ENCODE results near the gene KNTC1.
"Not testable (repeated sequence)": the region's sequence is repeated elsewhere in the genome, so short reads cannot be mapped to it uniquely, and the experiment has no call there.

KNTC1 gene

GRCh38 chr12:122513028-122513427, 14.0 kb upstream of the KNTC1 start:
- H3K36me3 ChIP-seq (ENCODE audit: insufficient read depth, low read length) = peaks cover 87% of the 10 kb centered on the region
- H3K4me3 ChIP-seq (ENCODE audit: low read depth, low read length); H3K4me1 ChIP-seq (ENCODE audit: control insufficient read depth, insufficient read depth, low read length, unreplicated experiment): not testable (repeated sequence)

GRCh38 chr12:122513660-122514059, 13.4 kb upstream of the KNTC1 start:
- peaks cover 82% of the 10 kb centered on the region for H3K36me3 ChIP-seq (ENCODE audit: insufficient read depth, low read length)
- H3K27me3 ChIP-seq (ENCODE audit: insufficient read depth, low read length) = no peaks in the 10 kb centered on the region
- no peak overlapping the region for H3K4me3 ChIP-seq (ENCODE audit: low read depth, low read length)
- peaks cover 14% of the 10 kb centered on the region for H3K4me1 ChIP-seq (ENCODE audit: control insufficient read depth, insufficient read depth, low read length, unreplicated experiment)
- no peak overlapping the region for H2AFZ ChIP-seq (ENCODE audit: low read length, unreplicated experiment)
- peaks cover 78% of the 10 kb centered on the region for H3K79me2 ChIP-seq (ENCODE audit: control insufficient read depth, insufficient read depth, low read length, unreplicated experiment)
- no peak overlapping the region for H3K27ac ChIP-seq (ENCODE audit: low read depth, low read length)

More at GRCh38 chr12:122513028-122513427, 14.0 kb upstream of the KNTC1 start:
- H2AFZ ChIP-seq (ENCODE audit: low read length, unreplicated experiment); H3K27me3 ChIP-seq (ENCODE audit: insufficient read depth, low read length); H3K27ac ChIP-seq (ENCODE audit: low read depth, low read length): not testable (repeated sequence)
- peaks cover 76% of the 10 kb centered on the region for H3K79me2 ChIP-seq (ENCODE audit: control insufficient read depth, insufficient read depth, low read length, unreplicated experiment)

DNA sequence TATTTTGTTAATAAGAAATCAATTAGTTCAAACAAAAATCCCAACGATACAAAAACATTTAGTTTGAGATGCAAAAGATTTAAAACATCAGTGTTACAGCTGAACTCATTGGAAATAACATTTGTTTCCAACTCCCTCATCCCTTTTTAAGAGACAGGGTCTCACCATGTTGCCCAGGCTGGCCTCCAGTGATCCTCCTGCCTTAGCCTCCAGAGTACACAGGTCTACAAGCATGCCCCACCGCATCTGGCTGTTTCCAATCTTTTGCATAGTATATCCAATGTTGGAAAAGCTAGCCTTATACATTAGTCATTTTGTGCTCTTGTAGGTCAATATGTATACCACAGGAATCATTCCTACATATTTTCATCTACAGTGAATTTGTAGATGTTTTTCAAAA, 11.8 kb upstream of the KNTC1 start:
- Histone ChIP-seq H3K4me1 (ENCODE audit: control insufficient read depth, insufficient read depth, low read length, unreplicated experiment) (peaks cover 29% of the 10 kb centered on the region), H3K79me2 (ENCODE audit: control insufficient read depth, insufficient read depth, low read length, unreplicated experiment) (peaks cover 76% of the 10 kb centered on the region), H3K27ac (ENCODE audit: low read depth, low read length) (no peak overlapping the region), H3K4me3 (ENCODE audit: low read depth, low read length) (no peak overlapping the region), H3K36me3 (ENCODE audit: insufficient read depth, low read length) (peaks cover 86% of the 10 kb centered on the region), H2AFZ (ENCODE audit: low read length, unreplicated experiment) (no peak overlapping the region), H3K27me3 (ENCODE audit: insufficient read depth, low read length) (no peaks in the 10 kb centered on the region)

DNA sequence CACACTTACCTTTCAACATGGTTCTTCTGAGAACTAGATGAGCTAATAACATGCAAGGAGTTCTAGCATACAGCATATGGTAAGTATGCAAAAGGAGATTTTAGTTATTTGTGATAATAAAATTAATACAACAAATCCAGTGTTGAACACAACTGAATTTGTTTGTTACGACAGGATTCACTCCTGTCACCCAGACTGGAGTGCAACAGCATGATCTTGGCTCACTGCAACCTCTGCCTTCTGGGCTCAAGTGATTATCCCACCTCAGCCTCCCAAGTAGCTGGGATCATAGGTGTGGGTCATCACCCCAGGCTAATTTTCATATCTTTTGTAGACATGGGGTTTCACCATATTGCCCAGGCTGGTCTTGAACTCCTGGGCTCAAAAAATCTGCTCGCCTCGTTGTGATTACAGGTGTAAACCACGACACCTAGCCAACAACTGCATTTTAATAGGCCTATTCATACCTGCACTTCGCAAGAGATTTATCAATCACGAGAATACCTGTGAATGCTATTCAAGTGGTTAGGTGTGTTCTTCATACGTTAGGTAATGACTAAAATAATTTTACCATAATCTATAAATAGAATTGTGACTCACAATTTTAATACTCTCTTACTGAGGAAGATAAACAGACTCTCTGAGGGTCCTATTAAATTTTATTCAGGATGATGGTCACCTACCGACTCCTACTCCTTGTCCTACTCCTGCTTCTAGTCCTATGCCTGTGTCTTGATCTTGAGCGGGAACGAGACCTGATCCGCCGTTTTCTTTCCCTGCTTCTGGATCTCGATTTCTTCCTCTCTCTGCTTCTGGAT, 10.3 kb upstream of the KNTC1 start:
- Histone ChIP-seq H3K4me1 (ENCODE audit: control insufficient read depth, insufficient read depth, low read length, unreplicated experiment) (peaks cover 39% of the 10 kb centered on the region), H3K79me2 (ENCODE audit: control insufficient read depth, insufficient read depth, low read length, unreplicated experiment) (peaks cover 81% of the 10 kb centered on the region), H3K4me3 (ENCODE audit: low read depth, low read length) (no peak overlapping the region), H2AFZ (ENCODE audit: low read length, unreplicated experiment) (no peak overlapping the region), H3K27ac (ENCODE audit: low read depth, low read length) (peak overlapping the region; percentile 46), H3K36me3 (ENCODE audit: insufficient read depth, low read length) (peaks cover 85% of the 10 kb centered on the region), H3K27me3 (ENCODE audit: insufficient read depth, low read length) (no peaks in the 10 kb centered on the region)

- no peaks in the 10 kb centered on the region for H3K27me3 ChIP-seq (ENCODE audit: insufficient read depth, low read length)
- no peak overlapping the region for H2AFZ ChIP-seq (ENCODE audit: low read length, unreplicated experiment)
- H3K4me3 ChIP-seq (ENCODE audit: low read depth, low read length) = no peak overlapping the region
- H3K4me1 ChIP-seq (ENCODE audit: control insufficient read depth, insufficient read depth, low read length, unreplicated experiment) = peaks cover 49% of the 10 kb centered on the region
- H3K79me2 ChIP-seq (ENCODE audit: control insufficient read depth, insufficient read depth, low read length, unreplicated experiment) = peaks cover 84% of the 10 kb centered on the region
- peaks cover 81% of the 10 kb centered on the region for H3K36me3 ChIP-seq (ENCODE audit: insufficient read depth, low read length)
- peak overlapping the region; percentile 46 for H3K27ac ChIP-seq (ENCODE audit: low read depth, low read length)
Measured at GRCh38 chr12:122517877-122518276, 9.2 kb upstream of the KNTC1 start.

DNA sequence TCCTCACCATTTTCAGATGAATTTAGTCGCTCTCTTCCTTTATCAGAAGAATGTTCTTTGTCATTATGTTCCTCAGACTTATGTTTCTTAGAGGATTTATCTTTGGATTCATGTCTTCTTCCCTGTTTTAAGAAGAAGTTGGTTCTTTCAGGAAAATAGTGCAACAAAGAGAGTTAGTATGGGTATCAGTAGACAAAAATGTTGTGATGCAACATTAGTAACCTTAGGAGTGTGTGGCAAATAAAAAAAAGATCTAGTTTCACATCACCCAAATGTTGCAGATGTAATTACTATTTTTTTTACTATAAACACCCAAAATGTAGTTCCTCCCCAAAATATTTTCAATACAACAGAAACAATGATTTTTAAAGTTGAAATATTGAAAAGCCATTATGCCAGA, 8.1 kb upstream of the KNTC1 start:
- Histone ChIP-seq H3K36me3 (ENCODE audit: insufficient read depth, low read length) (peaks cover 79% of the 10 kb centered on the region), H3K79me2 (ENCODE audit: control insufficient read depth, insufficient read depth, low read length, unreplicated experiment) (peaks cover 87% of the 10 kb centered on the region), H3K4me1 (ENCODE audit: control insufficient read depth, insufficient read depth, low read length, unreplicated experiment) (peaks cover 60% of the 10 kb centered on the region), H3K27me3 (ENCODE audit: insufficient read depth, low read length) (no peaks in the 10 kb centered on the region), H2AFZ (ENCODE audit: low read length, unreplicated experiment) (no peak overlapping the region), H3K27ac (ENCODE audit: low read depth, low read length) (peak overlapping the region; percentile 66), H3K4me3 (ENCODE audit: low read depth, low read length) (no peak overlapping the region)

DNA sequence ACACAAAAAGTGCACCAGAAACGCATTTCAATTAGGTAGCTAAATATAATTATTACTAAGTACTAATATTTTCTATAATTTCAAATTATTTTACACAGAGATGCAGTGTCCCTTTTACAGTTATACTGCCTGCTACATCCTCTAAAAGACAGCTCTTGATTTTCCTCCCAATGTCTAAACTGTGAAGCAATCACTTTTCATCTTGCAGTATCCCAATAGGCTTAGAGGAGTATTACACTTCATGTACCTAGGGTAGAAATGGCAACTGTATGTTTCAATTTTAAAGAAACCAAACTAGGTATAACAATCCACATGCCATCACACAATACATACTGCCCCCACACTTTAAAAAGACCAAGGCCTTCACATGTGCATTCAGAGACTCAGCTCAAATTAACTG, 7.6 kb upstream of the KNTC1 start:
- Histone ChIP-seq H3K27me3 (ENCODE audit: insufficient read depth, low read length) (no peaks in the 10 kb centered on the region), H3K4me1 (ENCODE audit: control insufficient read depth, insufficient read depth, low read length, unreplicated experiment) (peaks cover 60% of the 10 kb centered on the region), H2AFZ (ENCODE audit: low read length, unreplicated experiment) (no peak overlapping the region), H3K36me3 (ENCODE audit: insufficient read depth, low read length) (peaks cover 81% of the 10 kb centered on the region), H3K27ac (ENCODE audit: low read depth, low read length) (peak overlapping the region; percentile 66), H3K4me3 (ENCODE audit: low read depth, low read length) (no peak overlapping the region), H3K79me2 (ENCODE audit: control insufficient read depth, insufficient read depth, low read length, unreplicated experiment) (peaks cover 90% of the 10 kb centered on the region)

DNA sequence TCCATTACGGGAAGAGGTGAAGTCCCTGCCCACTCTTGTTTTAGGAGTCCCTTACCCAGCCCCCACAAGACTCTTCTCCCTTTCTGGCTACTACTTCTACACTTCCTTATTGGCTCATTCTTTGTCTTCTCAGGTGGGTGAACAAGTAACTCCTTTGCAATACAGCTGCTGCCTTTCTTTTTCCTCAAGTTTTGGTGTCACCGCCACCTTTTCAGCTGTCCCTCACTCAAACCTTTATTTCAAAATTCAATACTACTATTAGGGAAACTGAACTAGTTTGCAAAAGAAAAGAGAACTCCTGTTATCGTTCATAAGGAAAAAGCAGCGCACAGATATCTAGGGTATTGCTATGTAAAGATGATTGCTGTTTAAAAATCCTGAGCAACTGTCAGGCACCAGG, 6.4 kb upstream of the KNTC1 start:
- Histone ChIP-seq H3K27me3 (ENCODE audit: insufficient read depth, low read length) (no peaks in the 10 kb centered on the region), H3K27ac (ENCODE audit: low read depth, low read length) (no peak overlapping the region), H3K4me3 (ENCODE audit: low read depth, low read length) (no peak overlapping the region), H3K4me1 (ENCODE audit: control insufficient read depth, insufficient read depth, low read length, unreplicated experiment) (peaks cover 66% of the 10 kb centered on the region), H2AFZ (ENCODE audit: low read length, unreplicated experiment) (no peak overlapping the region), H3K36me3 (ENCODE audit: insufficient read depth, low read length) (peaks cover 78% of the 10 kb centered on the region), H3K79me2 (ENCODE audit: control insufficient read depth, insufficient read depth, low read length, unreplicated experiment) (peaks cover 90% of the 10 kb centered on the region)

GRCh38 chr12:122523280-122523679, 3.8 kb upstream of the KNTC1 start:
- no peak overlapping the region for H2AFZ ChIP-seq (ENCODE audit: low read length, unreplicated experiment)
- H3K27me3 ChIP-seq (ENCODE audit: insufficient read depth, low read length) = no peaks in the 10 kb centered on the region
- H3K4me3 ChIP-seq (ENCODE audit: low read depth, low read length) = peak overlapping the region; percentile 98
- H3K27ac ChIP-seq (ENCODE audit: low read depth, low read length) = peak overlapping the region; percentile 53
- peaks cover 57% of the 10 kb centered on the region for H3K36me3 ChIP-seq (ENCODE audit: insufficient read depth, low read length)
- peaks cover 89% of the 10 kb centered on the region for H3K79me2 ChIP-seq (ENCODE audit: control insufficient read depth, insufficient read depth, low read length, unreplicated experiment)
- H3K4me1 ChIP-seq (ENCODE audit: control insufficient read depth, insufficient read depth, low read length, unreplicated experiment) = peaks cover 55% of the 10 kb centered on the region

DNA sequence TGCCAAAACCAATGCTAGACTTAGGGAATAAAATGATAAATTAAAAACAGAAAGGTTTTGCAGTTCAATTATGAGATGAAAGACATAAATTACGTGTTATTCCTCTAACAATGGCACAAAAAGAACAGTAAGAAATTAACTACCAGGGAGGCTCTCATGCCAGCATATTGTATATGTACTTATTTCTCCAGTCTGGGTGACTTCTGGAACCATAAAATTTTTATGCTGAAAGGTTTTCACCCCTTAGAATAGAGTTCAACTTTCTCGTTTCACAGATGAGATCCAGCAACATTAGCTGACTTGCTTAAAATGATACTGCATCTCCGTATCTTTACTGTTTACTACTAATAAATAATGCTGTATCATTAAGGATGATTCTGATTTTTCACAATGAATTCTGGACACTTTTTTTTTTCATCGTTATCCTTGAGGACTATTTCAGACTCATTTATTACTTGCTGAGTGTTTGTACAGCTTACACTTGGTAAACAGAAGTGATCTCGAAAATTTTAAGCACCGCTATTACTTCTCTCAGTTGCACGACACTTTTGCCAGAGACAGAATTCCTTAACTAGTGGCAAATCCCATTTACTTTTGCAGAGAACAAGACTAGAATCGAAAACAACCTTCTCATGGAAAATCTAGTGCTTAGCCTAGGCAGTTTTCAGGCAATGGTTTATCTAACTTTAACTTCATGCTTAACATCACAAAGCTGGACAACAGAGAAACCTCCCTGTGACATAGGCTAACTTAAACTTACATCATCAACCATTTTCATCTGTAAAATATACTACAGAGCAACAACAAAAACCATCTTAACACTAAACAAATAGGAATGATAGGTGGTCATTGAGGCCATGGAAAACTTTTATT, 3.0 kb upstream of the KNTC1 start:
- Histone ChIP-seq H3K36me3 (ENCODE audit: insufficient read depth, low read length) (peaks cover 51% of the 10 kb centered on the region), H2AFZ (ENCODE audit: low read length, unreplicated experiment) (no peak overlapping the region), H3K4me3 (ENCODE audit: low read depth, low read length) (peak overlapping the region; percentile 98), H3K27me3 (ENCODE audit: insufficient read depth, low read length) (no peaks in the 10 kb centered on the region), H3K79me2 (ENCODE audit: control insufficient read depth, insufficient read depth, low read length, unreplicated experiment) (peaks cover 91% of the 10 kb centered on the region), H3K4me1 (ENCODE audit: control insufficient read depth, insufficient read depth, low read length, unreplicated experiment) (peaks cover 47% of the 10 kb centered on the region), H3K27ac (ENCODE audit: low read depth, low read length) (peak overlapping the region; percentile 53)

Measured in ACC112 (cell line).